Measurements from ENCODE around the gene FBN1.

DNA sequence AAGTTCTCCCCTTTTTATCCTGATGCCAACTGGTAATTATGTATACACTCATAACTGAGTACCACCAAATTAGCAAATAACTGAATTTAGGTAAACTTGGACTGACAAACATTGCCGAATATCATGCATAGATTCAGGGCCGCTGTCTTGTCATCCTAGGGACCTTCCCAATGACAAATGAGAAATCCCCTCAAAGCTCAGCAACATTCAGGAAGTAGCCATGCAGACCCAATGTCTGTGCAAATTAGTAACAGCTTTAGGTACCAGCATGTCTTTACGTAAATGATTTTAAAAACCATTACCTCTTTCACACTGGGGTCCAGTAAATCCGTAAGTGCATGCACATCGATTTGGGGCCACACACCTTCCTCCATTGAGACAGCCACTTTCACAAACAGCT is 49.5 kb downstream of the FBN1 start:
- TF ChIP-seq, protein P1, sequence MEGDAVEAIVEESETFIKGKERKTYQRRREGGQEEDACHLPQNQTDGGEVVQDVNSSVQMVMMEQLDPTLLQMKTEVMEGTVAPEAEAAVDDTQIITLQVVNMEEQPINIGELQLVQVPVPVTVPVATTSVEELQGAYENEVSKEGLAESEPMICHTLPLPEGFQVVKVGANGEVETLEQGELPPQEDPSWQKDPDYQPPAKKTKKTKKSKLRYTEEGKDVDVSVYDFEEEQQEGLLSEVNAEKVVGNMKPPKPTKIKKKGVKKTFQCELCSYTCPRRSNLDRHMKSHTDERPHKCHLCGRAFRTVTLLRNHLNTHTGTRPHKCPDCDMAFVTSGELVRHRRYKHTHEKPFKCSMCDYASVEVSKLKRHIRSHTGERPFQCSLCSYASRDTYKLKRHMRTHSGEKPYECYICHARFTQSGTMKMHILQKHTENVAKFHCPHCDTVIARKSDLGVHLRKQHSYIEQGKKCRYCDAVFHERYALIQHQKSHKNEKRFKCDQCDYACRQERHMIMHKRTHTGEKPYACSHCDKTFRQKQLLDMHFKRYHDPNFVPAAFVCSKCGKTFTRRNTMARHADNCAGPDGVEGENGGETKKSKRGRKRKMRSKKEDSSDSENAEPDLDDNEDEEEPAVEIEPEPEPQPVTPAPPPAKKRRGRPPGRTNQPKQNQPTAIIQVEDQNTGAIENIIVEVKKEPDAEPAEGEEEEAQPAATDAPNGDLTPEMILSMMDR (IDR thresholded peaks at IDR 0.05) = no peak
- no peak for TF ChIP-seq POLR2A (IDR thresholded peaks at IDR 0.05)

Measured in esophagus squamous epithelium (tissue), 4 donors.